NCI-H446 (cell line): Measurements from ENCODE around the gene AADACL2.
"Not testable (repeated sequence)": the region's sequence is repeated elsewhere in the genome, so short reads cannot be mapped to it uniquely, and the experiment has no call there.

Source experiments
- DNase-seq, 2 experiments: peaks; one replicate each; lab custom pipeline; 2025; lab: John Stamatoyannopoulos, UW

The AADACL2 gene

GRCh38 chr3:151733613-151734012 lies at the start of gene AADACL2:
AADACL2 (plus strand) TSS chr3:151733927; CDS start chr3:151734036, 109 bp downstream.
- no peak for DNase-seq

GRCh38 chr3:151684094-151684493 lies 49.6 kb upstream of the AADACL2 start:
- DNase-seq: no peak

GRCh38 chr3:151686257-151686656 lies 47.5 kb upstream of the AADACL2 start:
- no peak for DNase-seq

- DNase-seq: no peak
These were observed 46.7 kb upstream of the AADACL2 start for GRCh38 chr3:151687076-151687475.

GRCh38 chr3:151688571-151688970 lies 45.2 kb upstream of the AADACL2 start:
- DNase-seq: no peak

GRCh38 chr3:151690645-151691044 lies 43.1 kb upstream of the AADACL2 start:
- no peak for DNase-seq

GRCh38 chr3:151697496-151697895 lies 36.2 kb upstream of the AADACL2 start:
- DNase-seq: no peak

- DNase-seq: no peak
These were observed 26.5 kb upstream of the AADACL2 start for GRCh38 chr3:151707216-151707615.

- DNase-seq: no peak
These were observed 24.9 kb upstream of the AADACL2 start for GRCh38 chr3:151708868-151709267.

GRCh38 chr3:151709847-151710246 lies 23.9 kb upstream of the AADACL2 start:
- DNase-seq: no peak

GRCh38 chr3:151721294-151721693 lies 12.4 kb upstream of the AADACL2 start:
- DNase-seq: no peak

GRCh38 chr3:151722856-151723255 lies 10.9 kb upstream of the AADACL2 start:
- no peak for DNase-seq

- DNase-seq: no peak
These were observed 8.9 kb upstream of the AADACL2 start for GRCh38 chr3:151724576-151725562.

GRCh38 chr3:151726016-151726415 lies 7.7 kb upstream of the AADACL2 start:
- DNase-seq: no peak

GRCh38 chr3:151732861-151733260 lies 866 bp upstream of the AADACL2 start:
- DNase-seq: no peak

- DNase-seq: no peak
These were observed 6.9 kb downstream of the AADACL2 start for GRCh38 chr3:151740581-151740980.

GRCh38 chr3:151743855-151744254 lies 10.1 kb downstream of the AADACL2 start:
- DNase-seq: no peak

- no peak for DNase-seq
These were observed 16.5 kb downstream of the AADACL2 start for GRCh38 chr3:151750181-151750580.

- no peak for DNase-seq
These were observed 17.0 kb downstream of the AADACL2 start for GRCh38 chr3:151750678-151751077.

GRCh38 chr3:151751161-151751560 lies 17.4 kb downstream of the AADACL2 start:
- no peak for DNase-seq

GRCh38 chr3:151753846-151754245 lies 20.1 kb downstream of the AADACL2 start:
- no peak for DNase-seq

- no peak for DNase-seq
These were observed 27.9 kb downstream of the AADACL2 start for GRCh38 chr3:151761581-151761980.

- not testable (repeated sequence) for DNase-seq
These were observed 31.0 kb downstream of the AADACL2 start for GRCh38 chr3:151764699-151765098.

GRCh38 chr3:151765685-151766084 lies 32.0 kb downstream of the AADACL2 start:
- no peak for DNase-seq
